K562 (cell line): ENCODE data around the gene ZNF331. TPM values are rescaled to one million over a fixed set of nuclear protein-coding genes. Genes with fewer than 3 reads are reported as not detected.

Experiments
- ATAC-seq: fragments of 200-7000 bp; cut with Tn5 transposase; 3 replicates; pipeline ENCODE4 v1.9.1; 2020; ENCODE audit warnings: moderate library complexity
- BruUV-seq: library from RNA; stranded (reverse); fragments of 400-500 nt; replicated peaks from 2 replicates; lab custom pipeline; 2021; lab: Mats Ljungman, UMichigan
- CTCF ChIA-PET: fragments of 300-600 bp; formaldehyde crosslinking; extraction: SDS; loops from one replicate; lab custom pipeline; 2021; ENCODE audit warnings: low intra/inter-chr PET ratio; lab: Yijun Ruan, JAX
- POLR2A ChIA-PET: fragments of 300-600, 350-650 bp; sonication (Branson Sonifier 250); formaldehyde crosslinking; extraction: SDS; loops from one replicate; lab custom pipeline; 2021; ENCODE audit warnings: antibody characterized with exemption, inconsistent platforms; lab: Yijun Ruan, JAX
- DNase-seq, 4 experiments: peaks; one replicate each; pipeline versions ENCODE4 v3.0.0 to v3.0.0-alpha.2; 2011 to 2018; ENCODE audit warnings: low spot score in 3 of 4, mixed read lengths in 3 of 4; ENCODE audit errors: extremely low read depth in 1 of 4
- FAIRE-seq: peaks from 2 replicates; lab custom pipeline; 2011; peaks lifted over from hg19 to GRCh38; lab: Jason Lieb, UNC
- H2AFZ ChIP-seq: 2 replicates; pipeline ENCODE4 v1.6.0; 2011; ENCODE audit warnings: low read depth, low read length, control low read depth, inconsistent platforms
- H3K27ac ChIP-seq: fragments of 200-600 bp; 3 replicates; pipeline ENCODE4 v1.8.0; 2011; ENCODE audit warnings: low read depth, mild to moderate bottlenecking, control low read depth, inconsistent platforms, low read length, moderate library complexity, mixed read lengths; ENCODE audit errors: extremely low read depth
- H3K27me3 ChIP-seq, 2 experiments: fragments of 300-600 bp in 1 of 2; 2 replicates in 1 of 2; 3 replicates in 1 of 2; pipeline versions ENCODE4 v1.6.0 to v1.8.0; 2011; ENCODE audit warnings: inconsistent platforms in 2 of 2, low read length in 2 of 2, mild to moderate bottlenecking in 1 of 2, mixed read lengths in 1 of 2, moderate library complexity in 1 of 2; ENCODE audit not compliant: control insufficient read depth in 2 of 2, insufficient read depth in 2 of 2
- H3K36me3 ChIP-seq: fragments of 300-600 bp; 3 replicates; pipeline ENCODE4 v1.8.0; 2011; ENCODE audit warnings: mild to moderate bottlenecking, low read length, inconsistent platforms; ENCODE audit not compliant: control insufficient read depth, insufficient read depth
- H3K4me1 ChIP-seq, 2 experiments: fragments of 200-600 bp in 1 of 2; replicated peaks in 1 of 2; 2 replicates in 1 of 2; 3 replicates in 1 of 2; pipeline versions ENCODE4 v1.5.1 to v1.8.0; 2011; ENCODE audit warnings: inconsistent platforms in 2 of 2, low read length in 2 of 2, mild to moderate bottlenecking in 1 of 2, mixed read lengths in 1 of 2, moderate library complexity in 1 of 2; ENCODE audit not compliant: control insufficient read depth in 2 of 2, insufficient read depth in 2 of 2
- H3K4me2 ChIP-seq: 2 replicates; pipeline ENCODE4 v1.6.1; 2011; ENCODE audit warnings: low read length, control low read depth, inconsistent platforms, mixed read lengths; ENCODE audit not compliant: insufficient read depth
- H3K4me3 ChIP-seq: fragments of 200-600 bp; sonication (generic), shearing (Covaris generic); 2 replicates; pipeline ENCODE4 v1.5.1; 2016; ENCODE audit warnings: control low read depth, inconsistent platforms
- H3K79me2 ChIP-seq: fragments of 200-600 bp; 3 replicates; pipeline ENCODE4 v1.8.0; 2011; ENCODE audit warnings: low read length, inconsistent platforms; ENCODE audit not compliant: control insufficient read depth, insufficient read depth
- H3K9ac ChIP-seq, 2 experiments: 2 replicates each; pipeline versions ENCODE4 v1.6.0 to v1.6.1; 2011; ENCODE audit warnings: low read depth in 2 of 2, low read length in 2 of 2, control low read depth in 1 of 2, inconsistent platforms in 1 of 2, mild to moderate bottlenecking in 1 of 2, mixed read lengths in 1 of 2; ENCODE audit not compliant: insufficient read depth in 1 of 2
- H3K9me1 ChIP-seq: one replicate; pipeline ENCODE4 v1.6.0; 2011; ENCODE audit warnings: inconsistent platforms, mild to moderate bottlenecking, low read length, moderate library complexity; ENCODE audit not compliant: control insufficient read depth, insufficient read depth
- H3K9me3 ChIP-seq: replicated peaks from 2 replicates; pipeline ENCODE4 v1.5.1; 2011; ENCODE audit warnings: low read depth, low read length, inconsistent platforms; ENCODE audit not compliant: control insufficient read depth, insufficient read depth
- H4K20me1 ChIP-seq: replicated peaks from 2 replicates; pipeline ENCODE4 v1.6.1; 2011; ENCODE audit warnings: low read length, inconsistent platforms, mixed read lengths; ENCODE audit not compliant: control insufficient read depth, insufficient read depth
- BRCA1 ChIP-seq, 2 experiments: fragments of 450-650 bp in 1 of 2; sonication (generic) in 1 of 2; formaldehyde crosslinking in 1 of 2; IDR thresholded peaks; 2 replicates each; pipeline versions ENCODE4 v1.5.0 to v1.6.1; 2017 to 2020; ENCODE audit warnings: mild to moderate bottlenecking in 1 of 2, missing genetic modification reagents in 1 of 2
- CHD7 ChIP-seq: fragments of 200-600 bp; sonication (generic); IDR thresholded peaks from one replicate; pipeline ENCODE4 v1.6.1; 2012; ENCODE audit warnings: mild to moderate bottlenecking, low read depth, low read length, inconsistent platforms
- E2F8 ChIP-seq: fragments of 450-650 bp; IDR thresholded peaks from 2 replicates; pipeline ENCODE4 v1.7.1; 2018; ENCODE audit warnings: mild to moderate bottlenecking, low read depth; ENCODE audit not compliant: partially characterized antibody
- HDAC8 ChIP-seq: fragments of 450-650 bp; IDR thresholded peaks from 2 replicates; pipeline ENCODE4 v1.6.1; 2016; ENCODE audit warnings: mild to moderate bottlenecking, missing genetic modification characterization, moderate library complexity, missing compliant biosample characterization
- NCOR1 ChIP-seq: fragments of 450-650 bp; IDR thresholded peaks from 2 replicates; pipeline ENCODE4 v1.6.1; 2016; ENCODE audit warnings: mild to moderate bottlenecking, moderate library complexity
- POLR2A ChIP-seq: fragments of 450-650 bp; conservative IDR thresholded peaks from 2 replicates; pipeline ENCODE4 v1.6.1; 2016
- PYGO2 ChIP-seq: fragments of 450-650 bp; IDR thresholded peaks from 2 replicates; pipeline ENCODE4 v1.6.1; 2016; ENCODE audit warnings: mild to moderate bottlenecking, missing genetic modification characterization, moderate library complexity, missing compliant biosample characterization
- SRSF3 ChIP-seq: fragments of 200-400 bp; formaldehyde crosslinking; IDR thresholded peaks from 2 replicates; pipeline ENCODE4 v1.6.1; 2016; ENCODE audit warnings: mild to moderate bottlenecking, low read length, moderate library complexity; ENCODE audit not compliant: insufficient read depth
- ZNF121 ChIP-seq: sonication (generic); formaldehyde crosslinking; conservative IDR thresholded peaks from 2 replicates; pipeline ENCODE4 v1.8.0; 2022; ENCODE audit warnings: missing genetic modification reagents
- ZNF253 ChIP-seq: fragments of 250-450 bp; sonication (Bioruptor Pico); conservative IDR thresholded peaks from 2 replicates; pipeline ENCODE4 v1.6.1; 2021; ENCODE audit warnings: mild to moderate bottlenecking
- whole genome bisulfite sequencing: fragments of 100-300 bp; shearing (Covaris generic); methylation state at CpG from one replicate; pipeline ENCODE4 v1.1.6; 2016; ENCODE audit warnings: low coverage, mixed read lengths; ENCODE audit not compliant: insufficient coverage; ENCODE audit errors: missing lambda C conversion rate; 5-methylcytosine and 5-hydroxymethylcytosine counted together
- in situ Hi-C: fragments of 300-500 bp; cut with MboI; formaldehyde crosslinking; loops from 4 replicates; pipeline ENCODE4 v1.15.0; 2018; ENCODE audit warnings: inconsistent platforms, mixed read lengths
- intact Hi-C: fragments of 100-400 bp; cut with micrococcal nuclease; formaldehyde crosslinking; loops from 2 replicates; pipeline ENCODE4 v1.14.2; 2022
- polyA plus RNA-seq, 8 experiments: library from polyadenylated mRNA; depleted of rRNA in 4 of 8; stranded (reverse) in 5 of 8; unstranded in 3 of 8; fragments of >200 nt; fragmentation: Nextera tagmentation in 2 of 8; fragmentation: Illumina TruSeq in 1 of 8; extraction: Ambion mirVana in 2 of 8; extraction: Trizol in 1 of 8; gene quantifications; 2 replicates each; pipeline versions ENCODE4 v1.2.1 to v1.2.3, GENCODE V29; 2011 to 2014; ENCODE audit warnings: inconsistent platforms in 1 of 8, missing spikeins in 1 of 8
- total RNA-seq, 7 experiments: library from RNA; depleted of rRNA in 6 of 7; stranded (reverse); fragments of >200 nt in 6 of 7; fragmentation: Illumina TruSeq in 2 of 7; extraction: Trizol in 2 of 7; gene quantifications; 2 replicates each; pipeline versions ENCODE4 v1.2.1 to v1.2.3, GENCODE V29; 2011 to 2021; ENCODE audit warnings: low replicate concordance in 1 of 7

ZNF331 gene
- total and polyA plus RNA-seq, 9 of the 15 experiments (the other 6 are each of a cell fraction or from before 2014, with no cell fraction given) = 0.23 to 2.7 (median 0.76) TPM

DNA sequence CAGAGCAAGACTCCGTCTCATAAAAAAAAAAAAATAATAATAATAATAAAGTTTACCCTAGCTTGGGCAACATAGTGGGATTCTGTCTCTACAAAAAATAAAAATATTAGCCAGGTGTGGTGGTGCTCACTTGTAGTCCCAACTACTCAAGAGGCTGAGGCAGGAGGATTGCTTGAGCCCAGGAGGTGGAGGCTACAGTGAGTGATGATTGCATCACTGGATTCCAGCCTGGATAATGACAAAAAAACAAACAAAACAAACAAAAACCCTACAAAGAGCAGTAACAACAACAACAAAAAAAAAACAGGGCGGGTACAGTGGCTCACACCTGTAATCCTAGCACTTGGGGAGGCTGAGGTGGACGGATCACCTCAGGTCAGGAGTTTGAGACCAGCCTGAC lies 45.2 kb downstream of the ZNF331 start:
- in situ Hi-C loops = no loop called here
- POLR2A ChIA-PET = no interaction called here
- H3K4me1 ChIP-seq = no peaks in the 10 kb centered on the region
- TF ChIP-seq ZNF121 (CRISPR knock-in tag) (no peak), E2F8 (no peak), BRCA1 (IDR thresholded peaks at IDR 0.05) (no peak), BRCA1 (CRISPR knock-in tag; IDR thresholded peaks at IDR 0.05) (no peak), SRSF3 (no peak), PYGO2 (tag) (no peak), CHD7 (no peak), HDAC8 (tag) (no peak), POLR2A (no peak), NCOR1 (no peak), ZNF253 (CRISPR knock-in tag) (no peak)

More for the DNA sequence above, 45.2 kb downstream of the ZNF331 start:
- Histone ChIP-seq H3K36me3 (no peaks in the 10 kb centered on the region), H3K9me1 (no peaks in the 10 kb centered on the region), H3K27ac (no peak overlapping the region), H3K4me2 (no peak overlapping the region), H3K79me2 (no peaks in the 10 kb centered on the region), H2AFZ (no peak overlapping the region), H4K20me1 (no peaks in the 10 kb centered on the region), H3K9me3 (no peaks in the 10 kb centered on the region), H3K27me3 (peaks cover 0 to 5% of the 10 kb centered on the region in 2 experiments; a peak in 1 of 5 replicates), H3K4me3 (no peak overlapping the region), H3K9ac (no peak overlapping the region)
- ATAC-seq (no peak), DNase-seq (no peak), FAIRE-seq (no peak)
- CTCF ChIA-PET = no interaction called here
- BruUV-seq = no TSS peak
- WGBS = 0% methylated on average over 3 of the region's 3 CpGs
- intact Hi-C loops = no loop called here
